ES-I3 (cell line): ENCODE data around the gene ANKS1B.
"Not testable (repeated sequence)": the region's sequence is repeated elsewhere in the genome, so short reads cannot be mapped to it uniquely, and the experiment has no call there.

Experiments
- H3K36me3 ChIP-seq: 2 replicates; pipeline ENCODE4 v1.6.1; 2013; ENCODE audit warnings: mild to moderate bottlenecking, low read length, control low read depth, moderate library complexity; ENCODE audit not compliant: insufficient read depth
- H3K4me1 ChIP-seq: 2 replicates; pipeline ENCODE4 v1.6.1; 2013; ENCODE audit warnings: mild to moderate bottlenecking, control low read depth, low read length; ENCODE audit not compliant: insufficient read depth
- H3K9ac ChIP-seq: 2 replicates; pipeline ENCODE4 v1.6.1; 2013; ENCODE audit warnings: low read depth, mild to moderate bottlenecking, low read length, moderate library complexity
- H3K9me3 ChIP-seq: 2 replicates; pipeline ENCODE4 v1.6.1; 2013; ENCODE audit warnings: mild to moderate bottlenecking, low read length, moderate library complexity; ENCODE audit not compliant: control insufficient read depth, insufficient read depth

Gene ANKS1B

DNA sequence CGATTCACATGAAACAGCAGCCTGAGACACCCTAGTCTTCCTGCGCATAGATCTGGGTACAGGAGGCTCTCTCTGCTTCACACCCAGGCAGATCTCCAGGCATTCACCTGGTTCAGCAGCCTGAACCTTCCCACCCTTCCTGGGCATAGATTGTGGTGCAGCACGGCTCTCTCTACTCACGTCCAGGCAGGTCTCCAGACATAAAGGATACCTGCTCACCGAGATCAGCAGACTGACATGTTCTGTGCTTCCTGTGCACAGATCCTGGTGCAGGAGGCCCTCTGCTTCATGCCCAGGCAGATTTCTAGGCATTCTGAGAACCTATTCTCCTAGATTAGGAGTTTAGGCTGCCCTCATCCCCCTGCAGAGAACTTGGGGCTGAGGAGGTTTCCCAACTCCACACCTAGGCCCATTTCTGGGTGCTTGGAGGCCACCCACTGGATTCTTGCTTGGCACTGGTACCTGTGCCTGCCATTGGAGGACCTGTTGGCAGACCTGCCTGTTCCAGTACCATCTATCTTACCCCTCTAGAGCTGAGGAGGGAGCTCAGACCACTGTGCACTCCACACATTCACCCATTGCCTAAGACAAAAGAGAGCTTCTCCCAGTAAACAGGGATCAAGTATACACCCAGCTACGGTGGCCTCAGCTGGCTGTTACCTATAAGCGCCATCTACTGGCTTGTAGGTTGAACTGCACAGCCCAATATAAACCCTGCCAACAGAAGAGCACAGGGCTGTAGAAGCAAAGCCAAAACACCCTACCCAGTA, 365.2 kb downstream of the ANKS1B start:
- no peaks in the 10 kb centered on the region for H3K36me3 ChIP-seq
- H3K4me1 ChIP-seq: no peaks in the 10 kb centered on the region; the same call in 1 of the 2 replicates
- H3K9me3 ChIP-seq: no peaks in the 10 kb centered on the region
- H3K9ac ChIP-seq: no peak overlapping the region

DNA sequence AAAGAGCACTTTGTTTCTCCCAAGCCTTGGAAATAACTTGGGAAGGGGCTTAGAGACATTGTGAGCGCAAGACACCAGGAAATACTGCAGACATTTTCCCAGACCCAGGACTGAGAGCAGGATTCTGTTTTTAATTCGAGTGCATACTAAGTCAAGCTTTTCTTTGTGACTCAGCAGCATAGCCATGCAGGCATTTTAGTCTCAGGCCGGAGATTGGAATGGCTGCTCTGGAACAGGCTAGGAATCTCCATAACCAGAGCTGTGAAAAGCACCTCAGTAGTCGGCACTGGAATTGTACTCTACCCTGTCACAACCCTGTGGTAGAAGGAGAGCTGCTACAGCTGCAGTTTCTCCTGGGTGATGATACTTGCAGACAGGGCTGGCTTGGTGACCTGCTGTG, 366.1 kb downstream of the ANKS1B start:
- Histone ChIP-seq H3K4me1 (no peaks in the 10 kb centered on the region; the same call in 1 of the 2 replicates), H3K36me3 (no peaks in the 10 kb centered on the region), H3K9ac (no peak overlapping the region), H3K9me3 (no peaks in the 10 kb centered on the region)

DNA sequence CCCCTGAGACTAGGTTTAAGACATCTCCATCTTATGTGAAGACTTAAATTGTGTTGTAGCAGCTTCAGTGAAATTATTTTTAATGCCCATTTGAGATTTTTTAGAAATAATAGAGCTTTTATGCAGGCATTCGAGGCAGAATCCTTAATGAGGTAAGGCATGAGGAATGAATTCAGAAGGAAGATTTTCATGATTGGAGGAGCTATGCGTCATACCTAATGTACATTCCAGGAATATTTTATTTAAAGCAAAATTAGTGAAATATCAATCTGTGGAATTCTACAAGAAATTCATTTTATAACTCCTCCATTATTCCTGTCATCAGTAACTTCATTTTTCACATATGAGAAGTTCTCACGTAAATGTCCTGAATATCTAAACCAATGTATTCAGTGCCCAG, 373.1 kb downstream of the ANKS1B start:
- Histone ChIP-seq H3K9me3 (no peaks in the 10 kb centered on the region), H3K4me1 (peaks cover 31% of the 10 kb centered on the region; the same call in 1 of the 2 replicates), H3K9ac (no peak overlapping the region), H3K36me3 (no peaks in the 10 kb centered on the region)

DNA sequence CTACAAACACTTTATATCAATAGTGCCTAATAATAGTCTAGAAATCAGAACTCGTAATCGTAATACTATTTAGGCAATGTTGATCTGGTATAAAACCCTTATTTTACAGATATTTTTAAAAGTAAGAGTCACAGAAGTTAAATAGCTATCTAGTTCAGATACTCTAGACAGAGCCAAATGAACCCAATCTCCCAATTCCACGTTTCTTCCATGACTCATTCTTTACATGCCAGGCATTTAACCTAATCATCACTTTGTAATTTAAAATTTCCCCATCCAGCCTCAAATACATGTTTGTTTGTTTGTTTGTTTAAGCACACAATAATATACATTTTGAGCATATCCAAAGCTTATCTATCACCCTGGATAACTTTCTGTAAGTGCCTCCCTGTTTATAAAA, 373.6 kb downstream of the ANKS1B start:
- H3K9ac ChIP-seq: no peak overlapping the region
- no peaks in the 10 kb centered on the region for H3K9me3 ChIP-seq
- no peaks in the 10 kb centered on the region for H3K36me3 ChIP-seq
- peaks cover 31% of the 10 kb centered on the region; the same call in 1 of the 2 replicates for H3K4me1 ChIP-seq

DNA sequence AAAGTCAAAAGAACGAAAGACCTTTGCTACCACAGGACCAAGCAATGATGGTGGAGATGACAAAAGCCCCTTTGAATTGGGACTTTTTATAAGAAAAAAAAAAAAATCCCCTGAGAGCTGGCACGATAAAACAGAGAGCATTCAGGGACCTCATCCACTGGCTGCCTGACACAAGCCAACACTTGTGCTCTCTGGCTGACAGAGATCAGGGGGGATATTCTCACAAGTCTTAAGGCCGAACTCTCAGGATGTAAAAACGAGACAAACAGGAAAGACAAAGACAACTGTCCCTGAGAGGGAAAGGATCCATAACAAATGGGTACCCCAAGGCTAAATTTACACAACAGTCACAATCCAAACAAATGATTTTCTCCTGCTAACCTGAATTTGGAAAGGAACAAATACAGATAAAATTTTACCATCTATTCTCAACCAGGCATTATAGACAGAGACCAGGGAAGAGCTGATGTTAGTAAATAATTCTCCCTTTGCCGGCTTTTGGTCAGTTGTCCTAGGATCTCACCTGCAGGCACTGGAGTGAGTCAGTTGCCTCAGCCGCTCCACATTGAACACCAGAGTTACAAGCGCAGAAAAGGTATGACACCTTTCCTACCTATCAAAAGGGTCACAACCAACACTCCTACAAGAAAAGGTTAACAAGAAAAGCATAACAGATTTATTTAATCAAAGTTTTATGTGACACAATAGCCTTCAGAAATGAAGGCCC, 375.1 kb downstream of the ANKS1B start:
- no peaks in the 10 kb centered on the region for H3K9me3 ChIP-seq
- peaks cover 31% of the 10 kb centered on the region; the same call in 1 of the 2 replicates for H3K4me1 ChIP-seq

DNA sequence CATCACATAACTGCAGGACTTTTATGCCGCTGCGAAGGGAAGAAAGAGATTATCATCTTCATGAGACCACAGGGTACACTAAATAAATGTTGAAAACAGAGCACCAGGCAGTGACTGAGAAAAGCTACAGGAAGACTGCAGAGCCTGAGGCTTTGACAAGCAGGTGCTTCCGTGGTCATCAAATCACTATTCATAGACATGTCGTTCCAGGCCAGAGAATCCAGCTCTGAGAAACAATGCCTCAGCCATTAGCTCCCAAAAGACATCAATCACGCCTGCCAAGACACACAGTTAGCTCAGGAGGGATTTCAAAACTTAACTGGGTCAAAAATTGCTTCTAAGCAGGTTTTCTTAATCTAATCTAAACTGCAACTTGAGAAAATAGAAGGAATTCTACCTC, 384.3 kb downstream of the ANKS1B start:
- no peak overlapping the region for H3K9ac ChIP-seq
- H3K9me3 ChIP-seq: no peaks in the 10 kb centered on the region
- H3K4me1 ChIP-seq: no peaks in the 10 kb centered on the region
- no peaks in the 10 kb centered on the region for H3K36me3 ChIP-seq

More for the DNA sequence above, 375.1 kb downstream of the ANKS1B start:
- no peak overlapping the region for H3K9ac ChIP-seq
- H3K36me3 ChIP-seq: no peaks in the 10 kb centered on the region

DNA sequence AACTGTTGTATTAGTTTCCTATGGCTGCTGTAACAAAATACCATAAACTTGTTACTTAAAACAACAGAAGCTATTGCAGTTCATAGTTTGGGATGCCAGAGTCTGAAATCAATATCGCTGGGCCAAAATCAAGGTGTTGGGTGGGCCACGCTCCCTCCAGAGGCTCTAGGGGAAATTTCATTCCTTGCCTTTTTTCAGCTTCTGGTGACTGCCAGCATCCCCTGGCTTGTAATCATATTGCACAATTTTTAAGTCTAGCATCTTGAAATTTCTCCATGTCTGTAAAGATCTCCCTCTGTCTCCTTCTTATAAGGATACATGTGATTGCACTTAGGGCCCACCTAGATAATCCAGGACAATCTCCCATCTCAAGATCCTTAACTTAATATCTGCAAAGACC, 386.0 kb downstream of the ANKS1B start:
- no peaks in the 10 kb centered on the region for H3K9me3 ChIP-seq
- H3K9ac ChIP-seq: no peak overlapping the region
- no peaks in the 10 kb centered on the region for H3K36me3 ChIP-seq
- no peaks in the 10 kb centered on the region for H3K4me1 ChIP-seq

DNA sequence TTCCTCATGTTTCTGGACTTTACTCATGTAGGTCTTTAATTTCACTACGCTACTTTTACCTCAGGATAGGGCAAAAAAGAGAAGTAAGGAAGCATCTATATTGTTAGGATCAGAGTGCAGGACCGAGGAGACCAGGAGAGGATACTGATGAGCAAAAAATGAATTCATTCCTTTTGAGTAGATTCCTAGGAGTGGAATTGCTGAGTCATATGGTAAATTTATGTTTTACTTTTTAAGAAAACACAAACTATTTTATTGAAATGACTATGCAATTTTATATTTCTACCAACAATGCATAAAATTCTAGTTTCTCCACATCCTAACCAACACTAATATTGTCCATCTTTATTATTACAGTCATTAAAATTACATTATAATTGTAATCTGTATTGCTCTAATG, 388.0 kb downstream of the ANKS1B start:
- no peaks in the 10 kb centered on the region for H3K4me1 ChIP-seq
- no peaks in the 10 kb centered on the region for H3K9me3 ChIP-seq
- H3K36me3 ChIP-seq: no peaks in the 10 kb centered on the region
- no peak overlapping the region for H3K9ac ChIP-seq

DNA sequence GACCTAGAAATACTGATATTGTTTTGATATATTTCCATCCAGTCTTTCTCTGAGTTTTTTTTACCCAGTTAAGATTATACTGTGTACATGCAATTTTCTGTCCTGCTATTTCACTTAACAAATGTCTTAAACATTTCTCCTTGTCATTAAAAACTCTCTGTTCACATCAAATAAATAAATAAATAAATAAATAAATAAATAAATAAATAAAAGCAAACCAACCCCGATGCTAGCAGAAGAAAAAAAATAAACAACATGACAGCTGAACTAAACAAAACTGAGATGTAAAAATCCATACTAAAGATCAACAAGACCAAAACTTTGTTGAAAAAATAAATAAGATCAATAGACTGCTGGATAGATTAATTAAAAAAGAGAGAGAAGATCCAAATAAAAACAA, 407.6 kb downstream of the ANKS1B start:
- not testable (repeated sequence) for H3K9me3 ChIP-seq, H3K4me1 ChIP-seq, H3K9ac ChIP-seq, H3K36me3 ChIP-seq

DNA sequence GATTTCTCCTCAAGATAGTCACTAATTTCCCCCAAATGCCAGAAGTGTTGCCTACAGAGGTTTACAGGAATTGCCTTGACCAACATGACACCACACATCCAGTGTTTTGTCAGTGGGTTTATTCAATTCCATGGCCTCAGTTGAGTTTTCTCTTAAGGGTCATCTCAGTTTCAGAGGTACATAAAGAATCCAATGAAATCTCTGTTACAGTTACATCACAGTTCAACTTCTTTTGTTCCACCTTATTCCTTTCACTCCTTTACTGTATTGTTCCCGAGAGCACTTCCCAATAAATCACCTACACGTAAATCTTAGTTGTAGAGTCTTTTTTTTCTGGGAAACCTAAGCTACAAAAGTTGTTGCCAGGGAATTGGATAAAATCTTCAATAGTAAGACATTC, 410.8 kb downstream of the ANKS1B start:
- H3K4me1 ChIP-seq: 0 out of 2 replicates have a peak, but pooled peaks cover 2% of the 10 kb centered on the region
- H3K9me3 ChIP-seq: 0 out of 2 replicates have a peak, but pooled peaks cover 2% of the 10 kb centered on the region
- no peaks in the 10 kb centered on the region for H3K36me3 ChIP-seq
- no peak overlapping the region for H3K9ac ChIP-seq

DNA sequence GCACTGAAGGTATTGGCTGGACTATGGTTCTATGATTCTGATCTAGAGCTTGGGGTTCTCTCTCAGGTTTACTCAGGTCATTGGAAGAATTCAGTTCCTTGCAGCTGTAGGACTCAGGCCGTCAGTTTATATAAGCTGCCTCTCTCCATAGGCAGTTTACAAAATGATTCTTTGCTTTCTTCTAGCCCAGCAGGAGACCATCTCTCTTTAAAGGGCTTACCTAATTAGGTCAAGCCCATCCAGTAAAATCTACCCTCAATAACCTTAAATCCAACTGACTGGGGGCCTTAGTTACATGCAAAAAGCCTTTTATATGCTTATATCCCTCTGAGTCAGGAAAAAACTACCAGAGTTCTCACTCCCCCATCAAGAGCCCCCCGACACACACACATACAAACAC, 417.7 kb downstream of the ANKS1B start:
- Histone ChIP-seq H3K4me1 (peaks cover 3% of the 10 kb centered on the region; the same call in 1 of the 2 replicates), H3K9ac (no peak overlapping the region), H3K9me3 (no peaks in the 10 kb centered on the region), H3K36me3 (no peaks in the 10 kb centered on the region)

DNA sequence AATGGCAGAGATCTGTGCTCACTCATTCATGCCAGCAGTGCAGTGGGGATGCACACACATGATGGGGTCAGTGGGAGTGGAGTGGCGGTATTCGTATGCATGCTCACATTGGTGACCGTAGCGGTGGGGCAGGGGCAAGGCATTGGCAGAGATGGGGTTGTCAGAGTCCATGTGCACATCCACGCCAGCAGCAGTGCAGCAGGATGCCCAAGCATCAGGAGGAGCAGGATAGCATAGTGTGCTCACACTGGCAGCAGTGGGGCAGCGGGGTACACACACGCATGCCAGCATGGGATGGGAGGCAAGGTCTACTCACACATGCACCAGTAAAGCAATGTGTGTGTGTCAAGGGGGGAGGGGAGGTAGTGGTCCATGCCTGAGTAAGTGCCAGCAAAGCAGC, 426.6 kb downstream of the ANKS1B start:
- Histone ChIP-seq H3K9me3 (no peaks in the 10 kb centered on the region), H3K36me3 (no peaks in the 10 kb centered on the region), H3K9ac (no peak overlapping the region), H3K4me1 (no peaks in the 10 kb centered on the region)

DNA sequence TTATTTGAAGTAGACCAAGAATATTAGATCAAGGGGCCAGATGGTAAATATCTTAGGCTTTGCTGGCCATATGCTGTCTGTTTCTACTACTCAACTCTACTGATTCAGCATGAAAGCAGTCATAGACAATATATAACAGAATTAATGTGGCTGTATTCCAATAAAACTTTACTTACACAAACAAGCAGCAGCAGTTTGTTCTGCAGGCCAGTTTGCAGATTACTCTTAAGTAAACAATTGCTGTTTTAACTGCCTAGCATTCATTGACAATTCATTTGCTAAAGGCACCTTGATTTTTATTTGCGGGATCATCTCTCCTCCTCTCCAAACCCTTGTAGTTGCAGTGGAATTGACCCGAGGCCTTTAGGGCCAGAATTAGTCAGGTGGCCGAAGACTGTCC, 431.3 kb downstream of the ANKS1B start:
- Histone ChIP-seq H3K36me3 (no peaks in the 10 kb centered on the region), H3K9ac (no peak overlapping the region), H3K9me3 (no peaks in the 10 kb centered on the region), H3K4me1 (no peaks in the 10 kb centered on the region)

DNA sequence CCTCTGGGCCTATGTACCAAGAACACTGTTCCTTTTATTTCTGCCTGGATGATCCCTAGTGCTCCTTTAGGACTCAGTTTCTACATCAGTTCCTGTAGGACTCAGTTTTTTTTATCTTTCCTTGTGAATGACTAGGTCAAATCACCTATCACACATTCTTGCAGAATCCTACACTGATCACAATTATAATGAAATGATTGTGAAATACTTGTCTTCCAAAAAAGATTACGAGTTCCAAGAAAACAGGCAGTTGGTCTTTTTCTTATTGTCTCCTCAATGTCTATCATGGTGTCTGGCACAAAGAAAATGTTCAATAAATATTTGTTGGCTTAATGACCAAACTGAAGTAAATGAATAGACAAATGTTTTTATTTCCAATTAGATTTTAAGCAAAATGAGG, 432.7 kb downstream of the ANKS1B start:
- Histone ChIP-seq H3K36me3 (no peaks in the 10 kb centered on the region), H3K9me3 (no peaks in the 10 kb centered on the region), H3K4me1 (no peaks in the 10 kb centered on the region), H3K9ac (no peak overlapping the region)

DNA sequence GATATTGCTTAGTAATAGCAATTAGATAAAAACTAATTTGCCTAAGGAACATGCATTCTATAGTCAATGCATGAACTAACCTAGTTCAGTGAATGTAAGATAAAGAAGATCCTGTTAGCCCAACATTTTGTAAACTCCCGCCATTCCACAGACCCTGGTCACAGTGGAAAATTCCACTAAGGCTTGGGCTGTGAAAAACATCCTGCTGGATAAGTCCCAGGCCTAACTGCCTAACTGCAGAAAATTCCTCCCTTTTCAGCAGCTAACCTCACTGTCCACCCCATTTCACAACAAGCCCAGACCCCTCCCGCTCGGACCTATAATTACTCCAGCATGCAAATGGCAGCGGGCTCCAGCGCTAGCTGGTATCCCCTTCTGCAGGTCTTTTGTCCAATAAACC, 435.1 kb downstream of the ANKS1B start:
- Histone ChIP-seq H3K36me3 (no peaks in the 10 kb centered on the region), H3K9me3 (no peaks in the 10 kb centered on the region), H3K4me1 (peaks cover 4% of the 10 kb centered on the region), H3K9ac (no peak overlapping the region)
